GM13977 (cell line): Measurements from ENCODE around the gene DPAGT1.
A peak's percentile ranks its signal among the peaks of the same experiment; 100 is the strongest.

Source experiments
- DNase-seq: peaks from one replicate; pipeline ENCODE4 v3.0.0; 2012; ENCODE audit warnings: low spot score
- CTCF ChIP-seq: IDR thresholded peaks from 2 replicates; pipeline ENCODE4 v1.5.1; 2012; ENCODE audit warnings: mild to moderate bottlenecking, control low read depth; ENCODE audit not compliant: insufficient read depth; ENCODE audit errors: extremely low read depth, missing control alignments
- in situ Hi-C: fragments of 300-500 bp; cut with MboI; formaldehyde crosslinking; loops from one replicate; pipeline ENCODE4 v1.12.0; 2022; ENCODE audit warnings: low sequenced_read_pairs, low pct_unique_long_range_greater_than_20kb, mixed read lengths, inconsistent platforms; ENCODE audit not compliant: unreplicated experiment

The DPAGT1 gene

GRCh38 chr11:119094816-119095065, 6.9 kb downstream of the DPAGT1 start:
- peak; percentile 79 for DNase-seq
- peak; percentile 88 for TF ChIP-seq CTCF
- in situ Hi-C loops, result no loop called here

GRCh38 chr11:119093942-119094815, 7.5 kb downstream of the DPAGT1 start:
- DNase-seq, result peak; percentile 42
- no peak for TF ChIP-seq CTCF
- in situ Hi-C loops, result no loop called here

- TF ChIP-seq CTCF, result no peak
- DNase-seq, result no peak
- in situ Hi-C loops, result no loop called here
Observed at GRCh38 chr11:119092880-119093842, 8.5 kb downstream of the DPAGT1 start.

- in situ Hi-C loops, result no loop called here
- no peak for DNase-seq
- no peak for TF ChIP-seq CTCF
Observed at GRCh38 chr11:119091966-119092879, 9.4 kb downstream of the DPAGT1 start.

GRCh38 chr11:119091178-119091577, 10.5 kb downstream of the DPAGT1 start:
- TF ChIP-seq CTCF, result no peak
- in situ Hi-C loops, result no loop called here
- no peak for DNase-seq

- in situ Hi-C loops, result no loop called here
Observed at GRCh38 chr11:119089319-119089718, 12.3 kb downstream of the DPAGT1 start.

More at GRCh38 chr11:119089319-119089718, 12.3 kb downstream of the DPAGT1 start:
- TF ChIP-seq CTCF, result no peak
- DNase-seq, result no peak
